ENCODE data around the gene TMEM201.

GRCh38 chr1:9569267-9569666 is 19.4 kb upstream of the TMEM201 start:
- TF ChIP-seq TAF1 (IDR thresholded peaks at IDR 0.05; ENCODE audit: borderline replicate concordance, insufficient read depth, low read length) (no peak), SIN3A (IDR thresholded peaks at IDR 0.05; ENCODE audit: borderline replicate concordance, insufficient read depth, low read length) (no peak), POLR2AphosphoS5 (IDR thresholded peaks at IDR 0.05; ENCODE audit: low read depth, low read length) (no peak), REST (IDR thresholded peaks at IDR 0.05; ENCODE audit: insufficient read depth in 1 of 2, low read depth in 2 of 2, low read length in 2 of 2) (no peak), FOXP2 (optimal IDR thresholded peaks at IDR 0.05; ENCODE audit: borderline replicate concordance, extremely low read depth, extremely low read length, insufficient read depth) (no peak)

Measured in PFSK-1 (cell line).